DND-41 (cell line): ENCODE results near the gene NBEA.
A peak's percentile ranks its signal among the peaks of the same experiment; 100 is the strongest.

Source experiments
- CTCF ChIP-seq: IDR thresholded peaks from 2 replicates; pipeline ENCODE4 v1.5.1; 2012; ENCODE audit warnings: borderline replicate concordance, low read length, moderate library complexity, mild to moderate bottlenecking; ENCODE audit not compliant: poor library complexity, severe bottlenecking; ENCODE audit errors: extremely low read depth
- EZH2 ChIP-seq: IDR thresholded peaks from 3 replicates; pipeline ENCODE4 v1.6.1; 2012; ENCODE audit warnings: borderline replicate concordance, low read depth, mild to moderate bottlenecking, moderate library complexity, low read length, inconsistent platforms; ENCODE audit not compliant: severe bottlenecking

- TF ChIP-seq EZH2 = peak; percentile 46
- TF ChIP-seq CTCF = no peak
Observed at GRCh38 chr13:34941835-34942731, at the start of gene NBEA.
